OCI-LY7 (cell line): ENCODE results near the gene ADAMTS17.

ENCODE experiments used
- EZH2phosphoT487 ChIP-seq: fragments of 200-600 bp; sonication (generic); IDR thresholded peaks from 2 replicates; pipeline ENCODE4 v1.6.1; 2018; ENCODE audit warnings: low read depth, borderline replicate concordance, mild to moderate bottlenecking, mixed run types, antibody characterized with exemption, low read length, moderate library complexity, mixed read lengths
- TF ChIP-seq, protein P1 (sequence below): fragments of 200-600 bp; sonication (generic); conservative IDR thresholded peaks from 2 replicates; pipeline ENCODE4 v1.5.1; 2014; ENCODE audit warnings: mild to moderate bottlenecking, antibody characterized with exemption, low read length, moderate library complexity, mixed read lengths

DNA sequence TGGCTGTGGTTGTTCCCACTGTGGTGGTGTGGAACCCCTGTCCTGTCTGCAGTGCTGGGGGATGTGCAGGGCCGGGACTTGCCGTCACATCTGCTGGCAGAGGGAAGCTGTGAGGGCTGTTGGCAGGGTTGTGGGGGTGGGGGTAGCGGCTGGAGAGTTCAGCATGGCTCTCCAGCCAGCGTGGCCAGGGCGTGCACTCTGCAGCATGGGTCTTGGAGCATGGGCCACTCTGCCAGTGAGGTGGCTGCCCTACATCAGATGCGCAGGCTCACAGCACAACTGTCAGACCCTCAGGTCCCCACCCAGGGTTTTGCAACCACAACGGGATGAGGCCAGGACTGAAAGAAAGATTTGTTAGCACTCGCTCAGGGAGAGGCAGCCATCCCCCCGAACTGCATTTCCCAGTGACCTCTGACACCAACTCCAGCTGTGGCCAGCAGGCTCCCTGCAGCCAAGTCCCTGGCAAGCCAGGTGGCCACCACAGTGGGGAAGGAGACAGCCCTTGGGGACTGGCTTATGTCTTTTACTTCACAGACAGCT lies 370.8 kb downstream of the ADAMTS17 start:
- TF ChIP-seq, protein P1, sequence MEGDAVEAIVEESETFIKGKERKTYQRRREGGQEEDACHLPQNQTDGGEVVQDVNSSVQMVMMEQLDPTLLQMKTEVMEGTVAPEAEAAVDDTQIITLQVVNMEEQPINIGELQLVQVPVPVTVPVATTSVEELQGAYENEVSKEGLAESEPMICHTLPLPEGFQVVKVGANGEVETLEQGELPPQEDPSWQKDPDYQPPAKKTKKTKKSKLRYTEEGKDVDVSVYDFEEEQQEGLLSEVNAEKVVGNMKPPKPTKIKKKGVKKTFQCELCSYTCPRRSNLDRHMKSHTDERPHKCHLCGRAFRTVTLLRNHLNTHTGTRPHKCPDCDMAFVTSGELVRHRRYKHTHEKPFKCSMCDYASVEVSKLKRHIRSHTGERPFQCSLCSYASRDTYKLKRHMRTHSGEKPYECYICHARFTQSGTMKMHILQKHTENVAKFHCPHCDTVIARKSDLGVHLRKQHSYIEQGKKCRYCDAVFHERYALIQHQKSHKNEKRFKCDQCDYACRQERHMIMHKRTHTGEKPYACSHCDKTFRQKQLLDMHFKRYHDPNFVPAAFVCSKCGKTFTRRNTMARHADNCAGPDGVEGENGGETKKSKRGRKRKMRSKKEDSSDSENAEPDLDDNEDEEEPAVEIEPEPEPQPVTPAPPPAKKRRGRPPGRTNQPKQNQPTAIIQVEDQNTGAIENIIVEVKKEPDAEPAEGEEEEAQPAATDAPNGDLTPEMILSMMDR: no peak
- no peak for TF ChIP-seq EZH2phosphoT487
